Neural cell (in vitro differentiated cells): ENCODE data around the gene ZNF322. TPM values are rescaled to one million over a fixed set of nuclear protein-coding genes. Genes with fewer than 3 reads are reported as not detected.

Experiments used
- H2AFZ ChIP-seq: fragments of 200-600, 300-800 bp; sonication (generic), shearing (Covaris generic); 2 replicates; pipeline ENCODE4 v1.6.0; 2014; ENCODE audit warnings: low read depth, mild to moderate bottlenecking, antibody characterized with exemption, low read length, moderate library complexity
- H3F3A ChIP-seq: fragments of 200-600 bp; shearing (Covaris generic); 2 replicates; pipeline ENCODE4 v1.6.1; 2016; ENCODE audit warnings: mild to moderate bottlenecking, moderate library complexity, mixed read lengths, antibody characterized with exemption, low read length; ENCODE audit not compliant: insufficient read depth, poor library complexity, severe bottlenecking
- H3K27ac ChIP-seq: fragments of 200-600, 300-800 bp; sonication (generic), shearing (Covaris generic); 2 replicates; pipeline ENCODE4 v1.5.1; 2014; ENCODE audit warnings: mild to moderate bottlenecking, low read length, moderate library complexity
- H3K27me3 ChIP-seq: fragments of 300-800, 200-600 bp; sonication (generic), shearing (Covaris generic); 2 replicates; pipeline ENCODE4 v1.6.0; 2014; ENCODE audit warnings: mild to moderate bottlenecking, low read depth, low read length, moderate library complexity; ENCODE audit not compliant: insufficient read depth
- H3K36me3 ChIP-seq: fragments of 300-800, 200-600 bp; sonication (generic), shearing (Covaris generic); 2 replicates; pipeline ENCODE4 v1.5.1; 2014; ENCODE audit warnings: mild to moderate bottlenecking, antibody characterized with exemption, low read length, moderate library complexity; ENCODE audit not compliant: insufficient read depth
- H3K4me2 ChIP-seq: fragments of 300-800, 200-600 bp; sonication (generic), shearing (Covaris generic); 2 replicates; pipeline ENCODE4 v1.6.0; 2014; ENCODE audit warnings: mild to moderate bottlenecking, low read length
- H3K4me3 ChIP-seq: fragments of 300-800, 200-600 bp; sonication (generic), shearing (Covaris generic); 2 replicates; pipeline ENCODE4 v1.5.1; 2014; ENCODE audit warnings: mild to moderate bottlenecking, low read length, moderate library complexity
- H3K79me2 ChIP-seq: fragments of 200-600 bp; shearing (Covaris generic); replicated peaks from 2 replicates; pipeline ENCODE4 v1.6.0; 2014; ENCODE audit warnings: mild to moderate bottlenecking, low read length, moderate library complexity; ENCODE audit not compliant: insufficient read depth
- H3K9ac ChIP-seq: fragments of 300-800, 200-600 bp; sonication (generic), shearing (Covaris generic); 2 replicates; pipeline ENCODE4 v1.6.1; 2016; ENCODE audit warnings: mild to moderate bottlenecking, low read length, mixed read lengths
- H3K9me2 ChIP-seq: fragments of 200-600 bp; shearing (Covaris generic); 2 replicates; pipeline ENCODE4 v1.6.1; 2016; ENCODE audit warnings: mild to moderate bottlenecking, low read length, mixed read lengths; ENCODE audit not compliant: insufficient read depth
- H3K9me3 ChIP-seq: fragments of 200-600, 300-800 bp; sonication (generic), shearing (Covaris generic); 2 replicates; pipeline ENCODE4 v1.6.1; 2016; ENCODE audit warnings: mild to moderate bottlenecking, mixed run types, low read length, moderate library complexity, mixed read lengths
- H4K20me1 ChIP-seq: fragments of 200-600 bp; shearing (Covaris generic); 2 replicates; pipeline ENCODE4 v1.6.1; 2016; ENCODE audit warnings: mild to moderate bottlenecking, mixed run types; ENCODE audit not compliant: insufficient read depth
- EP300 ChIP-seq: fragments of 450-650 bp; conservative IDR thresholded peaks from 2 replicates; pipeline ENCODE4 v1.6.1; 2014; ENCODE audit warnings: antibody characterized with exemption, mild to moderate bottlenecking, moderate library complexity; ENCODE audit not compliant: poor library complexity, severe bottlenecking
- EZH2 ChIP-seq: fragments of 200-600, 300-800 bp; shearing (Covaris generic), sonication (generic); IDR thresholded peaks from 2 replicates; pipeline ENCODE4 v1.6.1; 2014; ENCODE audit warnings: antibody characterized with exemption, low read length, borderline replicate concordance, mild to moderate bottlenecking; ENCODE audit not compliant: insufficient read depth, poor library complexity, severe bottlenecking
- MXI1 ChIP-seq: fragments of 450-650 bp; conservative IDR thresholded peaks from 2 replicates; pipeline ENCODE4 v1.6.1; 2014; ENCODE audit warnings: antibody characterized with exemption, mild to moderate bottlenecking; ENCODE audit not compliant: poor library complexity, severe bottlenecking
- POLR2AphosphoS5 ChIP-seq: IDR thresholded peaks from 2 replicates; pipeline ENCODE4 v1.6.1; 2012
- RAD21 ChIP-seq: fragments of 450-650 bp; conservative IDR thresholded peaks from 2 replicates; pipeline ENCODE4 v1.6.1; 2014; ENCODE audit warnings: antibody characterized with exemption, mild to moderate bottlenecking, moderate library complexity
- SMC3 ChIP-seq: fragments of 450-650 bp; conservative IDR thresholded peaks from 2 replicates; pipeline ENCODE4 v1.6.1; 2014; ENCODE audit warnings: antibody characterized with exemption, mild to moderate bottlenecking, moderate library complexity; ENCODE audit not compliant: poor library complexity
- TAF1 ChIP-seq: IDR thresholded peaks from 2 replicates; pipeline ENCODE4 v1.6.1; 2012; ENCODE audit warnings: low read depth
- polyA plus RNA-seq: library from polyadenylated mRNA; depleted of rRNA; stranded (reverse); fragments of >200 nt; gene quantifications from 2 replicates; pipeline ENCODE4 v1.2.3, GENCODE V29; 2014
- TF ChIP-seq, protein P1 (sequence below): IDR thresholded peaks from 2 replicates; pipeline ENCODE4 v1.6.1; 2012; ENCODE audit warnings: borderline replicate concordance
- TF ChIP-seq, protein P2 (sequence below): fragments of 450-650 bp; IDR thresholded peaks from 2 replicates; pipeline ENCODE4 v1.5.1; 2014; ENCODE audit warnings: antibody characterized with exemption, mild to moderate bottlenecking, moderate library complexity; ENCODE audit not compliant: poor library complexity, severe bottlenecking

ZNF322 gene
- polyA plus RNA-seq, 1 donor from 2014 or later = 29.4 TPM

DNA sequence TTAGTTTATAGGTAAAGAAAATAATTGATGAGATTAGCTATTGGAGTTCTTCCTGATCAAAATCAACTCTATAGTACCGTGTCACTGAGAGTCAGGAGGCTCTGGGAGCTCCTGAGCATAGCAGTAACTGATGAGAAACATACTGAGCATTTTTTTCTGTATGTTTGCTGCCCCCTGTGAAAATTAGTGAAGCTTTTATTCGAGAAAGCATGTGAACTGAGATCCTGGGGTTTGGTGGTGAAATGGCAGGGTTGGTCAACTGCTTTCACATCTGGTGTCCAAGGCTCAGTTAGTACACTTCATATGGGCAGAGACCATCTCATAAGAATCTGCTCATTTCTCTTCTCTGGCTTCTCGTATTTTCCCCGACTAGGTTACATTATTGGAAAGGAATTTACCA is 66.9 kb downstream of the ZNF322 start:
- TF ChIP-seq MXI1 (no peak), TAF1 (no peak), EP300 (no peak), RAD21 (no peak), EZH2 (no peak), POLR2AphosphoS5 (no peak), SMC3 (no peak)
- TF ChIP-seq, protein P1, sequence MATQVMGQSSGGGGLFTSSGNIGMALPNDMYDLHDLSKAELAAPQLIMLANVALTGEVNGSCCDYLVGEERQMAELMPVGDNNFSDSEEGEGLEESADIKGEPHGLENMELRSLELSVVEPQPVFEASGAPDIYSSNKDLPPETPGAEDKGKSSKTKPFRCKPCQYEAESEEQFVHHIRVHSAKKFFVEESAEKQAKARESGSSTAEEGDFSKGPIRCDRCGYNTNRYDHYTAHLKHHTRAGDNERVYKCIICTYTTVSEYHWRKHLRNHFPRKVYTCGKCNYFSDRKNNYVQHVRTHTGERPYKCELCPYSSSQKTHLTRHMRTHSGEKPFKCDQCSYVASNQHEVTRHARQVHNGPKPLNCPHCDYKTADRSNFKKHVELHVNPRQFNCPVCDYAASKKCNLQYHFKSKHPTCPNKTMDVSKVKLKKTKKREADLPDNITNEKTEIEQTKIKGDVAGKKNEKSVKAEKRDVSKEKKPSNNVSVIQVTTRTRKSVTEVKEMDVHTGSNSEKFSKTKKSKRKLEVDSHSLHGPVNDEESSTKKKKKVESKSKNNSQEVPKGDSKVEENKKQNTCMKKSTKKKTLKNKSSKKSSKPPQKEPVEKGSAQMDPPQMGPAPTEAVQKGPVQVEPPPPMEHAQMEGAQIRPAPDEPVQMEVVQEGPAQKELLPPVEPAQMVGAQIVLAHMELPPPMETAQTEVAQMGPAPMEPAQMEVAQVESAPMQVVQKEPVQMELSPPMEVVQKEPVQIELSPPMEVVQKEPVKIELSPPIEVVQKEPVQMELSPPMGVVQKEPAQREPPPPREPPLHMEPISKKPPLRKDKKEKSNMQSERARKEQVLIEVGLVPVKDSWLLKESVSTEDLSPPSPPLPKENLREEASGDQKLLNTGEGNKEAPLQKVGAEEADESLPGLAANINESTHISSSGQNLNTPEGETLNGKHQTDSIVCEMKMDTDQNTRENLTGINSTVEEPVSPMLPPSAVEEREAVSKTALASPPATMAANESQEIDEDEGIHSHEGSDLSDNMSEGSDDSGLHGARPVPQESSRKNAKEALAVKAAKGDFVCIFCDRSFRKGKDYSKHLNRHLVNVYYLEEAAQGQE = no peak
- TF ChIP-seq, protein P2, sequence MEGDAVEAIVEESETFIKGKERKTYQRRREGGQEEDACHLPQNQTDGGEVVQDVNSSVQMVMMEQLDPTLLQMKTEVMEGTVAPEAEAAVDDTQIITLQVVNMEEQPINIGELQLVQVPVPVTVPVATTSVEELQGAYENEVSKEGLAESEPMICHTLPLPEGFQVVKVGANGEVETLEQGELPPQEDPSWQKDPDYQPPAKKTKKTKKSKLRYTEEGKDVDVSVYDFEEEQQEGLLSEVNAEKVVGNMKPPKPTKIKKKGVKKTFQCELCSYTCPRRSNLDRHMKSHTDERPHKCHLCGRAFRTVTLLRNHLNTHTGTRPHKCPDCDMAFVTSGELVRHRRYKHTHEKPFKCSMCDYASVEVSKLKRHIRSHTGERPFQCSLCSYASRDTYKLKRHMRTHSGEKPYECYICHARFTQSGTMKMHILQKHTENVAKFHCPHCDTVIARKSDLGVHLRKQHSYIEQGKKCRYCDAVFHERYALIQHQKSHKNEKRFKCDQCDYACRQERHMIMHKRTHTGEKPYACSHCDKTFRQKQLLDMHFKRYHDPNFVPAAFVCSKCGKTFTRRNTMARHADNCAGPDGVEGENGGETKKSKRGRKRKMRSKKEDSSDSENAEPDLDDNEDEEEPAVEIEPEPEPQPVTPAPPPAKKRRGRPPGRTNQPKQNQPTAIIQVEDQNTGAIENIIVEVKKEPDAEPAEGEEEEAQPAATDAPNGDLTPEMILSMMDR = no peak
- H3K4me2 ChIP-seq = no peak overlapping the region
- H3F3A ChIP-seq = peaks cover 7% of the 10 kb centered on the region
- H3K79me2 ChIP-seq = peaks cover 8% of the 10 kb centered on the region
- no peak overlapping the region for H3K4me3 ChIP-seq
- no peak overlapping the region for H3K27ac ChIP-seq
- H3K9me3 ChIP-seq = peaks cover 4% of the 10 kb centered on the region
- no peaks in the 10 kb centered on the region for H3K36me3 ChIP-seq
- H2AFZ ChIP-seq = no peak overlapping the region
- H4K20me1 ChIP-seq = no peaks in the 10 kb centered on the region
- H3K27me3 ChIP-seq = peaks cover 47% of the 10 kb centered on the region
- H3K9ac ChIP-seq = no peak overlapping the region
- no peaks in the 10 kb centered on the region for H3K9me2 ChIP-seq

GRCh38 chr6:26588965-26589364 is 70.6 kb downstream of the ZNF322 start:
- Histone ChIP-seq H3K9me3 (peaks cover 4% of the 10 kb centered on the region), H3K9ac (no peak overlapping the region), H3K27me3 (peaks cover 50% of the 10 kb centered on the region), H3K4me3 (no peak overlapping the region), H3K4me2 (no peak overlapping the region), H3K36me3 (no peaks in the 10 kb centered on the region), H4K20me1 (no peaks in the 10 kb centered on the region), H2AFZ (no peak overlapping the region), H3K79me2 (no peaks in the 10 kb centered on the region), H3F3A (no peaks in the 10 kb centered on the region), H3K27ac (no peak overlapping the region), H3K9me2 (no peaks in the 10 kb centered on the region)
- TF ChIP-seq, protein P1 = no peak
- TF ChIP-seq EZH2 (no peak), RAD21 (no peak), MXI1 (no peak), POLR2AphosphoS5 (no peak), SMC3 (no peak), EP300 (no peak), TAF1 (no peak)
- TF ChIP-seq, protein P2 = no peak
